ENCODE results near the gene OR5H6. TPM values are rescaled to one million over a fixed set of nuclear protein-coding genes. Genes with fewer than 3 reads are reported as not detected.

Gene OR5H6
- total RNA-seq, 1 donor from 2014 or later: not detected

- peaks cover 8% of the 10 kb centered on the region for H3K9me3 Mint-ChIP-seq (ENCODE audit: low read depth)
- no peak for DNase-seq (ENCODE audit: low spot score, unreplicated experiment)
- TF ChIP-seq CTCF (IDR thresholded peaks at IDR 0.05; ENCODE audit: unreplicated experiment): no peak
- H3K27me3 Mint-ChIP-seq: no peaks in the 10 kb centered on the region
- no peaks in the 10 kb centered on the region for H3K36me3 Mint-ChIP-seq (ENCODE audit: insufficient read depth)
- H3K4me3 Mint-ChIP-seq (ENCODE audit: low read depth): no peak overlapping the region
- no peak overlapping the region for H3K27ac Mint-ChIP-seq
- H3K4me1 Mint-ChIP-seq (ENCODE audit: low read depth): no peaks in the 10 kb centered on the region
These were observed 2.0 kb upstream of the OR5H6 start for GRCh38 chr3:98262046-98262445.

- Mint-ChIP-seq H3K36me3 (ENCODE audit: insufficient read depth) (no peaks in the 10 kb centered on the region), H3K4me3 (ENCODE audit: low read depth) (no peak overlapping the region), H3K4me1 (ENCODE audit: low read depth) (no peaks in the 10 kb centered on the region), H3K27ac (no peak overlapping the region), H3K9me3 (ENCODE audit: low read depth) (peaks cover 9% of the 10 kb centered on the region), H3K27me3 (no peaks in the 10 kb centered on the region)
- no peak for DNase-seq (ENCODE audit: low spot score, unreplicated experiment)
- no peak for TF ChIP-seq CTCF (IDR thresholded peaks at IDR 0.05; ENCODE audit: unreplicated experiment)
These were observed 5.8 kb downstream of the OR5H6 start for GRCh38 chr3:98269846-98270245.

GRCh38 chr3:98272126-98272525, 8.1 kb downstream of the OR5H6 start:
- Mint-ChIP-seq H3K27ac (no peak overlapping the region), H3K27me3 (no peaks in the 10 kb centered on the region), H3K36me3 (ENCODE audit: insufficient read depth) (no peaks in the 10 kb centered on the region), H3K4me3 (ENCODE audit: low read depth) (no peak overlapping the region), H3K4me1 (ENCODE audit: low read depth) (no peaks in the 10 kb centered on the region), H3K9me3 (ENCODE audit: low read depth) (peaks cover 9% of the 10 kb centered on the region)
- no peak for TF ChIP-seq CTCF (IDR thresholded peaks at IDR 0.05; ENCODE audit: unreplicated experiment)
- no peak for DNase-seq (ENCODE audit: low spot score, unreplicated experiment)

- Mint-ChIP-seq H3K4me1 (ENCODE audit: low read depth) (no peaks in the 10 kb centered on the region), H3K4me3 (ENCODE audit: low read depth) (no peak overlapping the region), H3K27ac (no peak overlapping the region), H3K9me3 (ENCODE audit: low read depth) (peaks cover 4% of the 10 kb centered on the region), H3K36me3 (ENCODE audit: insufficient read depth) (no peaks in the 10 kb centered on the region), H3K27me3 (no peaks in the 10 kb centered on the region)
- DNase-seq (ENCODE audit: low spot score, unreplicated experiment): no peak
- TF ChIP-seq CTCF (IDR thresholded peaks at IDR 0.05; ENCODE audit: unreplicated experiment): no peak
These were observed 10.9 kb downstream of the OR5H6 start for GRCh38 chr3:98274914-98275313.

- no peak for TF ChIP-seq CTCF (IDR thresholded peaks at IDR 0.05; ENCODE audit: unreplicated experiment)
- H3K4me1 Mint-ChIP-seq (ENCODE audit: low read depth): no peaks in the 10 kb centered on the region
- peaks cover 1% of the 10 kb centered on the region for H3K9me3 Mint-ChIP-seq (ENCODE audit: low read depth)
These were observed 18.2 kb downstream of the OR5H6 start, which contains the start of gene OR5H2 for GRCh38 chr3:98282205-98282604. Gene OR5H2, plus strand, starts transcription at chr3:98282505. Its CDS starts 398 bp downstream, at chr3:98282903.

More at GRCh38 chr3:98282205-98282604, 18.2 kb downstream of the OR5H6 start, which contains the start of gene OR5H2:
- no peak within 1 kb of the TSS for H3K4me3 Mint-ChIP-seq (ENCODE audit: low read depth)
- no peak within 1 kb of the TSS for H3K27ac Mint-ChIP-seq
- no peaks in the 10 kb centered on the region for H3K36me3 Mint-ChIP-seq (ENCODE audit: insufficient read depth)
- H3K27me3 Mint-ChIP-seq: no peaks in the 10 kb centered on the region
- no peak for DNase-seq (ENCODE audit: low spot score, unreplicated experiment)

Measured in progenitor cell of endocrine pancreas (in vitro differentiated cells).